SKM-1 (cell line): ENCODE results near the gene ZNF211.

Experiments
- DNase-seq: peaks from one replicate; lab custom pipeline; 2025; ENCODE audit not compliant: unreplicated experiment; lab: John Stamatoyannopoulos, UW

Gene ZNF211

DNA sequence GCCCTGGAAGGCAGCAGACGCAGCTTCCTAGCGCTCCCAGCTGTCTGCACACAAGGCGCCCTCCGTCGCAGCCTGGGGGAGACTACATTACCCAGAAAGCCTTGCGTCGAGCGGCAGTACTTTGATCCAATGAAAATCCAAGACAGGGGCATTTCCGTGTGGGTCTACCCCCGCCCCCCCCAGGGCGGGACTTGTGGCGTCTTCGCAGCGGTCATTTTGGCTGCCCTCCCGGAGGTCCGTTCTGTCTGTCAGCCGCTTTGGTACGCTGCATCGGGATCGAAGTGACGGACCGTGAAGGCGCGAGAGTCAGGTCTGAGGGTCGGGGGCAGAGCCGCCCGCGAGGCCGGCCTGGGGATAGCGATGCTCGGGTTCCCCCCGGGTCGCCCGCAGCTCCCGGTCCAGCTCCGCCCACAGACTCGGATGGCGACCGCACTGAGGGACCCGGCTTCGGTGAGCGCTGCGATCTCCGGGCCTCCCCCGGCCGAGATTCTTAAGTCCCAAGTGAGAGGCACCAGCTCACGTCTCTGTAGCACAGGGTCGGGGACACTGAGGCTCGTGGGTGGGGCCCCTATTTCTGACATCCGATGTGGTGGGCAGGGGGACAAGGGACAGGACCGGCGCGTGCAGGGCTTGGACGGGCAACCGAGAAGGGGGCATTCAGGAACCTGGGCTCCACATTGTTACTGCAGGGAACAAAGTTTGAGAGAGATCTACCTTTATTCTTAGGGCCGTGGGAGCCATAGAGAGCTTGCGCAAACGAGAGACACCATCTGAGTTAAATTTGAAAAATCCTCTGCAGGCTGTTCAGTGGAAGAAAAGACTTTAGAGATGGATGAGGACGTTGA, at the start of gene ZNF211:
TSS of gene ZNF211 (plus strand) at position 182 of the 845 bp plus-strand sequence. CDS start at position 361, 179 bp downstream.
- peak; percentile 46 for DNase-seq

DNA sequence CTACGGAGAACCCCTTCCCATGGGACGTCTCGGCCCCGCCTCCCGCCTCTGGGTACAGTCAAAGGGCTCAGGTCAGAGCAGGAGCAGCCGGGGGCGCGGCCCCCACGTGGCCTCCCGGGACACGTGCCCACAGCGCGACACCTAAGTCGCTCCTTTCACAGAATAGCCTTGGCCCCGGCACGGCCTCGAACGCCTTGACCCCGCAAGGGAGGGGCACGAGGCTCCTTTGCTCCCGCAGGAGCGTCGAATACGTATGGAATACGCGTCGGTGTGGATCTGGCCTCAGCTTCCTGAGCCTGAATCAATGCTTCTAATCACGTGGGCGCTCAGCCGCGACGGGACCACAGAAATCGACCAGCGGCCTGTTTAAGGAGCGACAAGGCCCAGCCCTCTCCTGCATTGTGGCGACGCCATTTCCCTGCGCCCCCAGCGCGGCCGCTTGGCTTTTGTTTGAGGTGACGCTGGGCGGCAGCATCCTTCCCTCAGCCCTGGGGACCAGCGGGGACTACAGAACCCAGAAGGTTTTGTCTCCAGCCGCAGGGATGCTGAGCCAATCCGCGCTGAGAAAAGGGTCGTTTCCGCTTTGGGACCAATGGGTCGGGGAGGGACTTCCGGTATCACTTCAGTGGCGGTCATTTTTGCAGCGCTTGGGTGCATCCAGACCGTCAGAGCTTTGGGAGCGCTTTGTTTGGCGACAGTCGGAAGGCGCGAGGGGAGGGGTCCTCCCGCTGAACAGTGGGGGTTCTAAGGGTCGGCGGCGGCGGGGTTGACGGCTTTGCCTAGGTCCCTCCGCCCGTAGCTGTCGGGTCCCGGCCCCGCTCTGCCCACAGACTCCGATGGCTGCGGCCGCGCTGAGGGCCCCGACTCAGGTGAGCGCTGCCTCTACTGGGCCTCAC, 49.2 kb upstream of the ZNF211 start, which contains the start of gene ZIK1:
TSS of gene ZIK1 (plus strand) at position 625 of the 896 bp plus-strand sequence. CDS start at position 837, 212 bp downstream.
- DNase-seq: peak; percentile 80

DNA sequence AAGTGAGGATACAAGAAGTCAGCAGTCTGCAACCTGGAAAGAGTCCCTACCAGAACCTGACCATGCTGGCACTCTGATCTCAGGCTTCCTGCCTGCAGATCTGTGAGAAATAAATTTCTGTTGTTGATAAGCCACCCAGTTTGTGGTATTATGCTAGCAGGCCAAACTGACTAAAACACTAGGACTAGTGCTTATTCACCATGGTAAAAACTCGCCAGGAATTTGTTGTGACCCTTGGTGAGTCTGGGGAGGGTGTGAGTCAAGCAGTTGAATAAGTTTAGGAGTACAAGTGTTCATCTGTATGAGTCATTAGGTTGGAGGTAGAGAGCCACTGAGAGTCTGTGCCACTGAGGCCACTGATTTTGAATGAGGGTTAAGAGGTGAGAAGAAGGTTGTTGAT, 45.4 kb upstream of the ZNF211 start:
- DNase-seq: no peak

DNA sequence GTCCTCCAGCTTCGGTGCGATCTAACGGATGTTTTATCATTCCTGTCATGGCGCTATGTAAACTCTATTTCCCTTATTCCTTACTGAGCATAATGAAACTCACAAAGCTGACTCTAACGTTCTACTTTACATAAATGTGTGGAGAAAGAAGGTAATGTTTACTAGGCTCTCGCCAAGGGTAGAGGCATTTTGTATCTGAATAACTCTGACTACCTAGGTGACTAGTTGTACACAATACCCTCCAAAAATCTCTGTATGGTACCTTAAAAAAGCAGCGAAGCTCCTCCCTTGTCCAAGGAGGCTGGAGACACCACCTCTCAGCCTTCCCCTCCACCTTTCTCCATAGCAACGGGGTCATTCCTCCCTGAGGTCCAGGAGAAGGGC, 33.6 kb upstream of the ZNF211 start:
- no peak for DNase-seq

DNA sequence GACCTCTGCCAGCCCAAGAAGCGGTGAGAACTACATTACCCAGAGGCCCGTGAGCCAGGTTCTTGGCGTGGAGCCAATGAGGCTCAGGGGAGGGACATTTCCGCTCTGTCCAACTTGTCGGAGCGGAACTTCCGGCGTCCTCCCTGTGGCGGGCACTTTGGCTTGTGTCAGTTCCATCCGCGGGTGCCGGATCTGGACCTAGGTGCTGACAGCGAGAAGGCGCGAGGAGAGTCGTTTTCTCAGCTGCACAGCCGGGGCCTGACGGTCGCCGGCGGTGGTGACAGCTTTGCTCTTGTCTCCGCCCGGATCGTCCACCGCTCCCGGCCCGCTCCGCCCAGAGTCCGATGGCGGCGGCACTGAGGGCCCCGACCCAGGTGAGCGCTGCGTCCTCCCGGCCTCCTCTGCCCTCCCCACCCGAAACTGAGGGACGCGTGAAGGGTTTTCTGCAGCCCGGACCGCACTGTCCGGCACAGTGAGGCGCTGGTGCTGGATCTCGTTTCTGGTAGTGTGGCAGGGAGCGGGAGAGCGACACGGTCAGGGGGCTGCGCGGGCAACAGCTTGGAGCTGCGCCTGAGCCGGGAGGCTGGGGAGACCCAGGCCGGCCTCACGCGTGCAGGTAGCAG, 33.1 kb upstream of the ZNF211 start, which contains the start of gene ZNF530:
TSS of gene ZNF530 (plus strand) at position 125 of the 623 bp plus-strand sequence. CDS start 4,461 bp downstream, outside the sequence.
- DNase-seq: peak; percentile 19

DNA sequence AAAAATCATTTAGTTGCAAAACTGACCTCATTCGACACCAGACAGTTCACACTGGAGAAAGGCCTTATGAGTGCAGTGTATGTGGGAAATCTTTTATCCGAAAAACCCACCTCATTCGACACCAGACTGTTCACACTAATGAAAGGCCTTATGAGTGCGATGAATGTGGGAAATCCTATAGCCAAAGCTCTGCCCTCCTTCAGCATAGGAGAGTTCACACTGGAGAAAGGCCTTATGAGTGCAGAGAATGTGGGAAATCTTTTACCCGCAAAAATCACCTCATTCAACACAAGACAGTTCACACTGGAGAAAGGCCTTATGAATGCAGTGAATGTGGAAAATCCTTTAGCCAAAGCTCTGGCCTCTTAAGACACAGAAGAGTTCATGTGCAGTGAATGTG, 26.0 kb upstream of the ZNF211 start:
- DNase-seq: no peak

DNA sequence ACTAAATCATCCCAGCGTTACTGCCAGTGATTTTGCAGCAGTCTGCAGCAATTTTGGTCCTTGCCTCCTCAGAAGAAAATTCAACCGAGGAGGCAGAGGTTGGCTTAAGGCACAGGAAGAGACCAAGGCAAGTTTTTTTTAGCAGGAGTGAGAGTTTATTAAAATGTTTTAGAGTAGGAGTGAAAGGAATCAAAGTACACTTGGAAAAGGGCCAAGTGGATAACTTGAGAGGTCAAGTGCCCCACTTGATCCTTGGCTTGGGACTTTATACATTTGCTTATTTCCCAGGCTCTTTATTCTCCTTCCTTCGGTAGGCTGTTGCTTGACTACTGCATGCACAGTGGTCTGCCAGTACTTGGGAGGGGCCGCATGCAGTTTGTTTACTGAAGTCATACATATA, 21.9 kb upstream of the ZNF211 start:
- DNase-seq: no peak

DNA sequence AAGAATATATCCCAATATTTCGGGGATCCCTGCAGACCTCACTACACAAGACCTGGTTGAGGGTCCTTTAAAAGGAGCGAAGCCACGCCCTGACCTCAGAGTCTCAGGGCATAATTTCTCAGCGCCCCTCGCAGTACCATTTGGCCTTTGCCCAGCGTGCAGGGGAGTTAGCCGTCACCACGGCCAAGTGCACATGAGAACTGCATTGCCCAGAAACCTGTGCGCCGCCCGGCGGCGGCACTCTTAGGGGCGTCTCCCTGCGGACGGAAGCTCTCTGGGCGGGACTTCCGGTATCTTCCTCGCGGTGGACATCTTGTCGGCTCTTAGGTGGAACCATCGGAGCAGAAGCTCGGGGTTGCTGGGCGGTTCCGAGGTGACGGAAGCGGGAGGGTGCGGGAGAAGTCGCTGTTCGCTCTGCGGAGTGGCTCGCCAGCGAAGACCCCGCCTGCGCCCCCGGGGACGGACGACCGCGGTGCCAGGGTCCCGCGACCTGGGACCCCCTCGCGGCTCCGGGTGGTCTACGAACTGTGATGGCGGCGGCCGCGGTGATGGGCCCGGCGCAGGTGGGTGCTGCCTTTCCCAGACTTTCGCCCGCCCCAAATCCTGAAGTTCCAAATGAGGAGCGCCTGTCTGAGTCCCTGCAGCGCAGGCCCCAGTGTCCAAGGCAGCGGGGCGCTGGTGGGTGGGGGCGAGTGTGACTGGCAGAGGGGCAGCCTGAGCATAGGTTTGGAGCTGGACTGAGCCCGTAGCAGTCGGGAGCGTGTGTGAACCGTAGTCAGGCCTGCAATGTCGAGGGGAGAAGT, 18.8 kb upstream of the ZNF211 start, which contains the start of gene ZNF134:
TSS of gene ZNF134 (plus strand) at position 302 of the 803 bp plus-strand sequence. CDS start 5,227 bp downstream, outside the sequence.
- DNase-seq: peak; percentile 26

DNA sequence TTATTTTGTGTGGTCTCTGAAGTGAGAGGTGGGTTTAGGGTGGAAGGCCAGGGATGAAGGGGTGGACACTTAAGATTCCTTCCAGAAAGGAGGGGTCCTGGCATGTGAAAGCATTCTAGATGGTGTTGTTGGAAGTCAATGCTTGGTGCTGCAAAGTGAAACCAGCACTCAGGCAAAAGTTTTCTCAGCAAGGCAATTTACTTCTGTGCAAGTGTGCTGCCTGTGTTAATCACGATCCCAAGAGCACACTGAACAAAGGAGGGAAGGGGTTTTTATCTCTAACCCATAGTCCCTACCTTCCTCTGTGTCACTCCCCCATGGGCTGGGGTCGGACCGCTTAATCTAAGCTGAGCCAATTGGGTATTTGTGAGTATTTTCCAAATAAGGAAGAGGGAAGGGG, 17.6 kb upstream of the ZNF211 start:
- DNase-seq: no peak

DNA sequence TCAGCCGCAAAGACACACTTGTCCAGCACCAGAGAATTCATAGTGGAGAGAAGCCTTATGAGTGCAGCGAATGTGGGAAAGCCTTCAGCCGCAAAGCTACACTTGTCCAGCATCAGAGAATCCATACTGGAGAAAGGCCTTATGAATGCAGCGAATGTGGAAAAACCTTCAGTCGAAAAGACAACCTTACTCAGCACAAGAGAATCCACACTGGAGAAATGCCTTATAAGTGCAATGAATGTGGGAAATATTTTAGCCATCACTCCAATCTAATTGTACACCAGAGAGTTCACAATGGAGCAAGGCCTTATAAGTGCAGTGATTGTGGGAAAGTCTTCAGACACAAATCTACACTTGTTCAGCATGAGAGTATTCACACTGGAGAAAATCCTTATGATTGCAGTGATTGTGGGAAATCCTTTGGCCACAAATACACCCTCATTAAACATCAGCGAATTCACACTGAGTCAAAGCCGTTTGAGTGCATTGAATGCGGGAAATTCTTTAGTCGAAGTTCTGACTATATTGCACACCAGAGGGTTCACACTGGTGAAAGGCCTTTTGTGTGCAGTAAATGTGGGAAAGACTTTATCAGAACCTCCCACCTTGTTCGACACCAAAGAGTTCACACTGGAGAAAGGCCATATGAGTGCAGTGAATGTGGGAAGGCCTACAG, 12.2 kb upstream of the ZNF211 start:
- no peak for DNase-seq

DNA sequence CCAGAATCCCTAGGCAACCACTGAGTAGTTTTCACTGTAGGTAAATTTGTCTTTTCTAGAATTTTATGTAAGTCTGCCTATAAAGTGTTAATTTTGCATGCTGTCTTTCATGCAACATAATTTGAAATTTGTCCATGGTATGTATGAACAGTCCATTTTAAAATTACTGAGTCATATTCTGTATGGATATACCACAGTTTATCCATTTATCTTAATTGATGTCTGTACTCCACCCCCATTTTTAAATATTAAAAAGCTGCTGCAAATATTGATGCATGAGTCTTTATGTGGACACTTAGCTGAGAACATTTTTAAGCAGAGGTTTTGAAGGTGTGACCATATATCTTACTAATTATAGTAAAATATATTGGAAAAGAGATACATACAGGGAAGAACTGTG, 9.9 kb upstream of the ZNF211 start:
- DNase-seq: no peak

DNA sequence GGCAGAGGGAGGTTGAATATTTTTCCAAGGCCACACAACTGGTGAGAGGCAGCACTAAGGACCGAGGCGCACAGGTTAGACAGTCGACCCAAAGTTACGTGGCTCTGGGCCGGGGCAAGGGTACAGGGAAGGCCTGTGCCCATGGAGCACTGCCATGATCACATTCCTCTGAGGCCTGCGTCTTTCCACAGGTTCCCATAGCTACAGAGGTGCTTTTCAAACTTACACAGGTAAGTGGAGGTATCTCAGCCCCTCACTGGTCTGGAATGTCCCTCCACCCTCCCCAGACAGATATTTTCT, 814 bp downstream of the ZNF211 start:
- no peak for DNase-seq

DNA sequence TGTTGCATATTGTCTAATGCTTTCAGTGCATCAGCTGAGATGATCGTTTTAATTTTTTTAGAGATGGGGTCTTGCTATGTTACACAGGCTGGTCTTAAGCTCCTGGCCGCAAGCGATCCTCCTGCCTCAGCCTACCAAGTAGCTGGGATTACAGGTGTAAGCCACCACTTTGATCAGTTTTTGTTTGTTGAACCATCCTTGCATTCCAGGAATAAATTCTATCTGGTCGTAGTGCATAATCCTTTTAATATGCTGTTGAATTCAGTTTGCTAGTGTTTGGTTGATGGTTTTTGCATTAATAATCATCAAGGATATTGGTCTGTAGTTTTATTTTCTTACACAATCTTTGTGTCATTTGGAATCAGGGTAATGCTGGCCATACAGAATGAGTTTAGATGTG, 4.4 kb downstream of the ZNF211 start:
- DNase-seq: no peak

DNA sequence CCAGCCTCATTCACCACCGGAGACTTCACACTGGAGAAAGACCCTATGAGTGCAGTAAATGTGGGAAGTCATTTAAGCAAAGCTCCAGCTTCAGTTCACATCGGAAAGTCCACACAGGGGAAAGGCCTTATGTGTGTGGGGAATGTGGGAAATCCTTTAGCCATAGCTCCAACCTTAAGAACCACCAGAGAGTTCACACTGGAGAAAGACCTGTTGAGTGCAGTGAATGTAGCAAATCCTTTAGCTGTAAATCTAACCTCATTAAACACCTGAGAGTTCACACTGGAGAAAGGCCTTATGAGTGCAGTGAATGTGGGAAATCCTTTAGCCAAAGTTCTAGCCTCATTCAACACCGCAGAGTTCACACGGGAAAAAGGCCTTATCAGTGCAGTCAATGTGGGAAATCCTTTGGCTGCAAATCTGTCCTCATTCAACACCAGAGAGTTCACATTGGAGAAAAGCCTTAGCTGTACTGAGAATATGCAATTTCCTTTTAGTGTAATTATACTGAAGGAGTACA, 8.8 kb downstream of the ZNF211 start:
- no peak for DNase-seq

DNA sequence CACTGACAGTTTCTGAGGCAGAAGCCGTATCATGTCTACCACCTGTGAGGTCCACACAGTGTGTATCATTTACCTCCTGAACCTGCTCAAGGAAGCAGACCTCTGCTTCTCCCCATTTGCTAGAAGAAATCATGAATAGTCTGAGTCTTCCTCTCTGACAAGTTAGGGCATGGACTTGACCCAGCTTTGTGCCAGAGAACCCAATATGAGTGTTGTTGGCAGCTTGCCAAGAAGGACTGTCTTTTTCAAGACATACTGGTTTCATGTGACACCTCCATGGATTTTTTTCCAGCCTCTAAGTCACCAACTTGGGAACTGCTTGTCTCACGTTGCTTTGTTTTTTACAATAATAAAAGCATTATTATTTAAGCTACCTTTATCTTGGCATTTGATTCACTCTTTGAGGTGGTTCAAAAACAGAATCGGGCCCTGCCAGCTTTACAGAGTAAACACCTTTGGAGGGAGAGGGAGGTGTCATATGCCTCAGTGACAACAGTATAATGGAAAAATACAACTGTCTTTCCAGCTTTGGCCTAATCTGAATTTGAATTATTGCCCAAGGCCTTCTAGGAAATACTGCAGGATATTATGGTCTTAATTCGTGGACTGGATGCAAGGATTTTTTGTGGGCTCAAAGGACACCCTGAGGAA, 9.6 kb downstream of the ZNF211 start:
- no peak for DNase-seq

DNA sequence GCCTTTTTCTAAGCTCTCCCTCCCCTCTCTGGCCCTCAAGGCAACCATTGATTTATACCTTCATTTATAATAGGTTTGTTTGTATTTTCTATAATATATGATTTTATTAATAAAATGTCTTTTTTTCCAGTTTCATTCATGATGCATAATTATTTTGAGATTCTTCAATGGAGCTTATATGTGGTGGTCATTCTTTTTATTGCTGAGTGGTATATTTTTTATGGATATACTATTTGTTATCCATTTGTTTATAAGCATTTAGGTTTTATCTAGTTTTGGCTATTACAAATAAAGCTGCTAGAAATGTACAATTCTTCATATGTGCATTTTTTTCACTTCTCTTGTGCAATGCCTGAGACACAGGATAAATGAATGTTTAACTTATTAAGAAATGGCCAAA, 10.8 kb downstream of the ZNF211 start:
- no peak for DNase-seq

DNA sequence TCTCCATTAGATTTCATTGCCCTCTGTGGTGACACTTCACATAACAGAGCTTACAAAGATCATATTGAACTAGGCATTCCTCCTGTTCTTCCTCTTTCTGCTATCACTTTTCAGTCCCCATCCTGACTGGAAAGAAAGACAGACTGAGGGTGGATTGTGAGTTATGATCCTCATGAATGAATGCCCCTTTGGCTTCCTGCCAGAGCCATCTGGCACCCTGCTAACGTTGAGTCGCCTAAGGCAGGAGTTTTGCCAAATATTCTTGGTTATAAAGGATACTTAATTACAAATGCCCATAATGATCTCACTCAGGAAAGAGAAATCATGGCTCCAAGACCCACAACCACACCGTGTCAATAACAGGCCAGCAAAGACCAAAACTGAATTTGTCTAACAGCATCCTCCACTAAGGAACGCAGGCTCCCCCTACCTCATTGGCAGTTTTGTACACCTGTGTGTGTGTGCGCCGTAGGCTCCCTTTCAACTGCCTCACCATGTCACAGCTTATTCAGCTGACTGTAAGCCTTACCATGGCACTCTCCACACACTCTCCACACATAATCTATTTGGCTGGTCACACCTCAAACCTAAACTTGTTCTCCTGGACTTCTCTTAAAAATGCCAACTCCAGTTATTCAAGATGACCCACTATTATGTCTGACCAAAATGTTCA, 15.5 kb downstream of the ZNF211 start:
- DNase-seq: no peak

DNA sequence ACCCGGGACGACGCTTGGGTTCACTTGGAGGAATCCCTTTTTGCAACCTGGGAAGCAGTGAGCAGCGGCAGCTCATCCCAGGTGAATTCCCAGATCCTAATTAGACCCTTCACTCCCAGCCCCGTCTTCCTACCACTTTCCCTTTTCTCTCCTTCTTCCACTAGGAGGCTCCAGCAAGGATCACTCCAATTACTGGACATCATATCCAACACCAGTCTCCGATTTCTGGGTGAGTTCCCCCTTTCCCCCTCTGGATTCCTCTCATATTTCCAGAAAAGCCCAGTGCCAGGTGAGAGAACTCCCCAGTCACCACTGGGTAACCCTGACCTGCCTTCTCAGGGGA, 18.7 kb downstream of the ZNF211 start:
- no peak for DNase-seq

DNA sequence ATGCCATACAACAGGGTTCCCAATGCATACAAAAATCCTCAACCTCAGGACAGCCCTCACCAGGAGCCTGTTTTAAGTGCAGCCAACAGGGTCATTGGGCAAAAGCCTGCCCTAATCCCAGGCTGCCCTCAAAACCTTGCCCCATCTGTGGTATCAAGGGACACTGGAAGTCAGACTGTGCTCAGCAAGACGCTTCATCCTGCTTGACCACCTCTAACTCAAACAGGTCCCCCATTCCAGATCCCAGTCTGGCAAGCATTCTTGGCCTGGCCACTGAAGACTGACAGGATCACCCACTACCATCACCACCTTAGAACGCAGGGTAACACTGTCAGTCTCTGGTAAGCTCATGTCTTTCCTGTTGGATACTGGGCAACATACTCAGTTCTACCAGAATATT, 20.7 kb downstream of the ZNF211 start:
- no peak for DNase-seq
